Esophagus squamous epithelium (tissue), 5 donors: ENCODE results near the gene NPAS2. TPM values are rescaled to one million over a fixed set of nuclear protein-coding genes. Genes with fewer than 3 reads are reported as not detected.

Experiments used
- DNase-seq: peaks from one replicate; lab custom pipeline; 2025; lab: John Stamatoyannopoulos, UW
- H3K27ac ChIP-seq, 4 donors: fragments of 200-600 bp; sonication (generic); one replicate each; pipeline ENCODE4 v1.5.1; 2016 to 2019; ENCODE audit warnings: mild to moderate bottlenecking in 1 of 4
- H3K27me3 ChIP-seq, 4 donors: fragments of 200-600 bp; sonication (generic); 1 replicate in 3 of 4; 2 replicates in 1 of 4; pipeline versions ENCODE4 v1.5.1 to v1.6.0; 2017 to 2021; ENCODE audit warnings: antibody characterized with exemption in 1 of 4
- H3K36me3 ChIP-seq, 3 donors: fragments of 200-600 bp; sonication (generic); one replicate each; pipeline ENCODE4 v1.5.1; 2016 to 2019
- H3K4me1 ChIP-seq, 3 donors: fragments of 200-600 bp; sonication (generic); one replicate each; pipeline ENCODE4 v1.5.1; 2017 to 2019
- H3K4me3 ChIP-seq, 4 donors: fragments of 200-600 bp; sonication (generic); 1 replicate in 3 of 4; 2 replicates in 1 of 4; pipeline ENCODE4 v1.5.1; 2016 to 2019; ENCODE audit warnings: mild to moderate bottlenecking in 2 of 4, moderate library complexity in 1 of 4
- H3K9me3 ChIP-seq, 3 donors: fragments of 200-600 bp; sonication (generic); one replicate each; pipeline ENCODE4 v1.5.1; 2016 to 2019
- POLR2A ChIP-seq, 4 donors: fragments of 450-650 bp; IDR thresholded peaks; one replicate each; pipeline ENCODE4 v1.6.1; 2017; ENCODE audit warnings: antibody characterized with exemption in 4 of 4, mild to moderate bottlenecking in 4 of 4, moderate library complexity in 3 of 4
- WGBS, 2 donors: methylation state at CpG; one replicate each; pipeline ENCODE4 v1.1.5; 2018; 5-methylcytosine and 5-hydroxymethylcytosine counted together
- intact Hi-C: fragments of 100-400 bp; cut with DNase I; formaldehyde crosslinking; loops from one replicate; pipeline ENCODE4 v1.15.0; 2022
- total RNA-seq, 4 donors: library from RNA; depleted of rRNA; stranded (reverse); fragments of >200 nt; gene quantifications; one replicate each; pipeline ENCODE4 v1.1.0, GENCODE V29; 2016
- TF ChIP-seq, protein P1 (sequence below), 6 experiments: fragments of 450-650 bp in 4 of 6; fragments of 200-600 bp in 2 of 6; sonication (generic) in 2 of 6; IDR thresholded peaks; one replicate each; pipeline ENCODE4 v1.5.1; 2016 to 2019; ENCODE audit warnings: antibody characterized with exemption in 6 of 6, mild to moderate bottlenecking in 4 of 6, moderate library complexity in 4 of 6
- donor health status: DM: yes; HTN: yes; CAD: no.

The NPAS2 gene
- total RNA-seq, 4 donors from 2014 or later: 29.1 to 64.2 (median 39.1) TPM

DNA sequence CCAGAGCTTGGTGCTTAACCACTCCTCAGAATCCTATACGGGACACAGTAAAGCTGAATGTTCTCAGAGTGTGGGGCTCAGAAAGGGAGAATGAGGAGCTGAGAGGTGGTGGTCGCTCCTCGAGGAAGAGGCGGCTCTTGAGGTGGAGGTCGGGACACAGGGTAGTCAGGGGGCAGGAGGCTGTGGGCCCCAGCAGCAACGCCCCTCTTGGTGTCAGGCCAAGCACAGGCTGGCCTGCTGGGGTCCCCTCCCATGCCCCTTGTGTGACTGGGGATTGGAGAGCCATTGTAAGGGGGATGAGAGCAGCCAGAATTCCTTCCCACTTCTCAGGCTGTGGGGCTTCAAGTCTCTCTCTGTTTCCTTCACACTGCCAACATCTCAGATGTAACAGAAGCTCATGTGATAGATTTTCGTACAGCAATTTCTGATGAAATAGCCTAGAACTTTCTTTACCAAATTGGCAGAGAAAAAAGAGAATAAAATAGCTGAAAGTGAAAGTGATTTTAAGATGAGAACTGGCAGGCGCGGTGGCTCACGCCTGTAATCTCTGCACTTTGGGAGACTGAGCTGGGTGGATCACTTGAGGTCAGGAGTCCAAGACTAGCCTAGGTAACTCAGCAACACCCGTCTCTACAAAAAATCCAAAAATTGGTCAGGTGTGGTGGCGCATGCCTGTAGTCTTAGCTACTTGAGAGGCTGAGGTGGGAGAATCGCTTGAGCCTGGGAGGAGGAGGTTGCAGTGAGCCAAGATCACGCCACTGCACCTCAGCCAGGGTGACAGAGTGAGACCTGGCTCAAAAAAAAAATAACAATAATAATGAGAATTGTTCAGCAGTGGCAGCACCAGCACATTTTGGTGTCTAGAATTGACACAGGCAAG, 121.1 kb downstream of the NPAS2 start:
- TF ChIP-seq, protein P1, sequence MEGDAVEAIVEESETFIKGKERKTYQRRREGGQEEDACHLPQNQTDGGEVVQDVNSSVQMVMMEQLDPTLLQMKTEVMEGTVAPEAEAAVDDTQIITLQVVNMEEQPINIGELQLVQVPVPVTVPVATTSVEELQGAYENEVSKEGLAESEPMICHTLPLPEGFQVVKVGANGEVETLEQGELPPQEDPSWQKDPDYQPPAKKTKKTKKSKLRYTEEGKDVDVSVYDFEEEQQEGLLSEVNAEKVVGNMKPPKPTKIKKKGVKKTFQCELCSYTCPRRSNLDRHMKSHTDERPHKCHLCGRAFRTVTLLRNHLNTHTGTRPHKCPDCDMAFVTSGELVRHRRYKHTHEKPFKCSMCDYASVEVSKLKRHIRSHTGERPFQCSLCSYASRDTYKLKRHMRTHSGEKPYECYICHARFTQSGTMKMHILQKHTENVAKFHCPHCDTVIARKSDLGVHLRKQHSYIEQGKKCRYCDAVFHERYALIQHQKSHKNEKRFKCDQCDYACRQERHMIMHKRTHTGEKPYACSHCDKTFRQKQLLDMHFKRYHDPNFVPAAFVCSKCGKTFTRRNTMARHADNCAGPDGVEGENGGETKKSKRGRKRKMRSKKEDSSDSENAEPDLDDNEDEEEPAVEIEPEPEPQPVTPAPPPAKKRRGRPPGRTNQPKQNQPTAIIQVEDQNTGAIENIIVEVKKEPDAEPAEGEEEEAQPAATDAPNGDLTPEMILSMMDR (IDR thresholded peaks at IDR 0.05): no peak
- TF ChIP-seq POLR2A (IDR thresholded peaks at IDR 0.05): no peak
- Histone ChIP-seq H3K36me3 (peaks cover 0 to 83% (median 0%) of the 10 kb centered on the region in 3 donors), H3K27ac (no peak overlapping the region), H3K9me3 (no peaks in the 10 kb centered on the region), H3K4me1 (peaks cover 0 to 5% (median 0%) of the 10 kb centered on the region in 3 donors), H3K4me3 (no peak overlapping the region), H3K27me3 (no peaks in the 10 kb centered on the region)
- no peak for DNase-seq
- WGBS, 2 donors: 83 to 85% methylated on average over 13 to 14 of the region's 14 CpGs
- intact Hi-C loops: no loop called here

DNA sequence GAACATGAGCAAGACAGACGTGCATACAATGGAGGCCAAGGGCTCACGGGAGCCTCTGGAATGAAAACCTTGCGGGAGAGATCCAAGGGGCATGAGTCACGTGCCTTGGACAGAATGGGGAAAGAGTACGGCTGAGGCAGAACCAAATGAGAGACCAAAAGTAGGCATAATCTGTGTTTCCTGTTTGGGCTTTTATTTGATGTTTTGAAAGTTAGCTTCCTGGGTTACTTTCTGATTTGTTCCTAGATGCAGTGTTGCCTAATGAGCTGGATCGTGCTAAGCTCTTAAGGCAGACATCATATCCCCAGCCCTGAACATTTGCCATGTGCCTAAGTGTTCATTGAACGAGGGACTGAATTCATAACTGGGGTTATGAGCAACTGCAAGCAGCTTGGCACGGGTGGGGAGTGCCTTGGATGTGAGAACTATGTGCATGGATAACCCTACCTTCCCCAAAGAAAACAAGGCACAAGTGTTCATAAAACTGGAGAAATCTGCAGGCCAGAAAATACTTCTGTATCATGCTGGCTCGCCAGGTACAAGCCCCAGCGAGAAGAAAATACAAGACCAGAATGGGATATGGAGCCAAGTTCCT, 121.8 kb downstream of the NPAS2 start:
- DNase-seq: no peak
- WGBS, 2 donors: 65% methylated on average over 10 of the region's 10 CpGs
- intact Hi-C loops: no loop called here
- H3K4me1 ChIP-seq: peaks cover 0 to 5% (median 0%) of the 10 kb centered on the region in 3 donors
- H3K27me3 ChIP-seq: no peaks in the 10 kb centered on the region
- TF ChIP-seq, protein P1 (IDR thresholded peaks at IDR 0.05): no peak
- TF ChIP-seq POLR2A (IDR thresholded peaks at IDR 0.05): no peak
- H3K4me3 ChIP-seq: no peak overlapping the region
- H3K27ac ChIP-seq: no peak overlapping the region
- peaks cover 0 to 78% (median 0%) of the 10 kb centered on the region in 3 donors for H3K36me3 ChIP-seq
- H3K9me3 ChIP-seq: no peaks in the 10 kb centered on the region

GRCh38 chr2:100944617-100945432, 124.9 kb downstream of the NPAS2 start:
- H3K9me3 ChIP-seq: no peaks in the 10 kb centered on the region
- H3K36me3 ChIP-seq: peaks cover 0 to 69% (median 0%) of the 10 kb centered on the region in 3 donors
- 69 to 73% methylated on average over 19 of the region's 19 CpGs for WGBS, 2 donors
- no peak for DNase-seq
- intact Hi-C loops: no loop called here
- H3K27me3 ChIP-seq: no peaks in the 10 kb centered on the region
- TF ChIP-seq, protein P1 (IDR thresholded peaks at IDR 0.05): no peak
- TF ChIP-seq POLR2A (IDR thresholded peaks at IDR 0.05): no peak
- peaks cover 0 to 5% (median 0%) of the 10 kb centered on the region in 3 donors for H3K4me1 ChIP-seq
- no peak overlapping the region for H3K4me3 ChIP-seq
- H3K27ac ChIP-seq: no peak overlapping the region

GRCh38 chr2:100945433-100945740, 125.4 kb downstream of the NPAS2 start:
- intact Hi-C loops: no loop called here
- H3K27ac ChIP-seq: no peak overlapping the region
- peaks cover 0 to 68% (median 0%) of the 10 kb centered on the region in 3 donors for H3K36me3 ChIP-seq
- H3K27me3 ChIP-seq: no peaks in the 10 kb centered on the region
- WGBS, 2 donors: 87 to 93% methylated on average over 5 of the region's 5 CpGs
- TF ChIP-seq, protein P1 (IDR thresholded peaks at IDR 0.05): no peak
- TF ChIP-seq POLR2A (IDR thresholded peaks at IDR 0.05): no peak
- H3K9me3 ChIP-seq: no peaks in the 10 kb centered on the region
- H3K4me1 ChIP-seq: peaks cover 0 to 5% (median 0%) of the 10 kb centered on the region in 3 donors
- H3K4me3 ChIP-seq: no peak overlapping the region
- no peak for DNase-seq
